Transverse colon (tissue), 4 donors: ENCODE measurements around the gene STX8. TPM values are rescaled to one million over a fixed set of nuclear protein-coding genes. Genes with fewer than 3 reads are reported as not detected.
A peak's percentile ranks its signal among the peaks of the same experiment; 100 is the strongest.

Experiments
- DNase-seq: peaks from one replicate; pipeline ENCODE4 v3.0.0-alpha.2; 2019
- H3K27ac ChIP-seq, 4 donors: fragments of 200-600 bp; sonication (generic); 2 replicates each; pipeline ENCODE4 v1.5.1; 2016 to 2018; ENCODE audit warnings: inconsistent platforms in 4 of 4
- H3K27me3 ChIP-seq: fragments of 200-600 bp; sonication (generic); 2 replicates; pipeline ENCODE4 v1.5.1; 2017; ENCODE audit warnings: inconsistent platforms
- H3K36me3 ChIP-seq, 4 donors: fragments of 200-600 bp; sonication (generic); 2 replicates each; pipeline ENCODE4 v1.5.1; 2017 to 2019; ENCODE audit warnings: inconsistent platforms in 4 of 4
- H3K4me1 ChIP-seq, 4 donors: fragments of 200-600 bp; sonication (generic); 2 replicates each; pipeline ENCODE4 v1.5.1; 2017 to 2020; ENCODE audit warnings: inconsistent platforms in 4 of 4
- H3K4me3 ChIP-seq, 4 donors: fragments of 200-600 bp; sonication (generic); 1 replicate in 1 of 4; 2 replicates in 3 of 4; pipeline versions ENCODE4 v1.5.1 to v1.6.1; 2017 to 2019; ENCODE audit warnings: inconsistent platforms in 4 of 4
- H3K9me3 ChIP-seq, 2 donors: fragments of 200-600 bp; sonication (generic); 2 replicates each; pipeline ENCODE4 v1.5.1; 2017 to 2019; ENCODE audit warnings: inconsistent platforms in 2 of 2
- EP300 ChIP-seq: sonication (generic); formaldehyde crosslinking; IDR thresholded peaks from one replicate; pipeline ENCODE4 v1.6.1; 2017; ENCODE audit warnings: antibody characterized with exemption, low read depth
- POLR2A ChIP-seq: fragments of 450-650 bp; IDR thresholded peaks from one replicate; pipeline ENCODE4 v1.6.1; 2016; ENCODE audit warnings: antibody characterized with exemption, mild to moderate bottlenecking, moderate library complexity
- POLR2AphosphoS5 ChIP-seq, 3 donors: sonication (generic); formaldehyde crosslinking; IDR thresholded peaks; one replicate each; pipeline ENCODE4 v1.6.1; 2016; ENCODE audit warnings: antibody characterized with exemption in 3 of 3
- WGBS, 2 donors: methylation state at CpG; one replicate each; pipeline ENCODE4 v1.1.5; 2018; ENCODE audit warnings: low coverage in 1 of 2; 5-methylcytosine and 5-hydroxymethylcytosine counted together
- in situ Hi-C, 4 donors: fragments of 200-750 bp; cut with MboI; loops; one replicate each; pipeline versions ENCODE4 v1.15.0 to v1.15.1; 2017; ENCODE audit warnings: low sequenced_read_pairs in 3 of 4, low pct_ligation_motif_present in 1 of 4, low pct_unique_long_range_greater_than_20kb in 1 of 4
- intact Hi-C: fragments of 100-400 bp; cut with DNase I; formaldehyde crosslinking; loops from one replicate; pipeline ENCODE4 v1.15.1; 2023; ENCODE audit warnings: low total_unique reads
- total RNA-seq, 4 donors: library from RNA; depleted of rRNA; stranded (reverse); fragments of >200 nt; gene quantifications; one replicate each; pipeline ENCODE4 v1.1.0, GENCODE V29; 2016
- TF ChIP-seq, protein P1 (sequence below), 5 experiments: fragments of 200-600 bp in 3 of 5; fragments of 450-650 bp in 2 of 5; sonication (generic) in 3 of 5; IDR thresholded peaks; 1 replicate in 2 of 5; 2 replicates in 3 of 5; pipeline ENCODE4 v1.5.1; 2016 to 2017; ENCODE audit warnings: antibody characterized with exemption in 5 of 5, inconsistent platforms in 3 of 5, mild to moderate bottlenecking in 2 of 5, moderate library complexity in 1 of 5

Gene STX8
- total RNA-seq, 4 donors from 2014 or later: 18.0 to 53.8 (median 38.3) TPM

DNA sequence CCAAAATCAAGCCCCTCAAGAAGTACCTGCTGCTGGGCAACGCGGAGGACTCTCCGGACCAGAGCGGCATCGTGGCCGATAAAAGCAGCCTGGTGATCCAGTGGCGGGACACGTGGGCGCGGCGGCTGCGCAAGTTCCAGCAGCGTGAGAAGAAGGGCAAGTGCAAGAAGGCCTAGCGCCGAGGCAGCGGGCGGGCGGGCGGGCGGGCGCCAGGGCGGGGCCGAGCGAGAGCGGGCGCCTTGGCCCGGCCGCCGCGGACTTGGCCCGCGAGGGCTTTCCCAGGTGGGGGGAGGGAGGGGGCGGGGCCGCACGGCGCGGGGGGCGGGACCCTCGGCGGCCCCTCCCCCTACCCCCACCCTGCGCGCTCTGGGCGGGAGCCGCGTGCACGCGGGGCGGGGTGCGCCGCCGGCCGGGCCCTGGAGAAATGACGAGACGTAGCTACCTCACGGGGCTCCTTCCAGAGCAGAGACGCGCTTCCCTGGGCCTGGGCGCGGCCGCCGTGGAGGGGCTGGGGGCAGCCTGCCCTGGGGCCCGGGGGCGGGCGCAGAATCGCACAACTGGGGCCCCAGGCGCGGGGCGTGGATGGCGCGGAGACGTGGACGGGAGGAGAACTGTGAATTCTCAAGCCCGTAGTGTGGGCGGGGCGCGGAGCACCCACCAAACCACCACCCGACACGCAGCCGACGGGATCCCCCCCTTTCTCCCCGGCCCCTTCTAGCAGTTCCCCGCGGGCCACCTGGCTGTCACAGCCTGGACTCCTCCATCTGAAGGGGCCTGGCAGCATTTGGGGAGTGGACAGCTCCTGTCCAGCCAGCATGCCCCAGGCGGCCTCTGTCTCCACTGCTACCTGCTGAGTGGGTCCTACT, 335.6 kb downstream of the STX8 start:
- intact Hi-C loops: loop anchor here (10.0 kb wide), 1 partner anchor 235 kb away; no protein-coding TSS in a partner anchor
- TF ChIP-seq EP300: no peak
- peak; percentile 61 for TF ChIP-seq POLR2A
- TF ChIP-seq POLR2AphosphoS5 (IDR thresholded peaks at IDR 0.05): peak; percentile 77 to 87 (median 78)
- TF ChIP-seq, protein P1, sequence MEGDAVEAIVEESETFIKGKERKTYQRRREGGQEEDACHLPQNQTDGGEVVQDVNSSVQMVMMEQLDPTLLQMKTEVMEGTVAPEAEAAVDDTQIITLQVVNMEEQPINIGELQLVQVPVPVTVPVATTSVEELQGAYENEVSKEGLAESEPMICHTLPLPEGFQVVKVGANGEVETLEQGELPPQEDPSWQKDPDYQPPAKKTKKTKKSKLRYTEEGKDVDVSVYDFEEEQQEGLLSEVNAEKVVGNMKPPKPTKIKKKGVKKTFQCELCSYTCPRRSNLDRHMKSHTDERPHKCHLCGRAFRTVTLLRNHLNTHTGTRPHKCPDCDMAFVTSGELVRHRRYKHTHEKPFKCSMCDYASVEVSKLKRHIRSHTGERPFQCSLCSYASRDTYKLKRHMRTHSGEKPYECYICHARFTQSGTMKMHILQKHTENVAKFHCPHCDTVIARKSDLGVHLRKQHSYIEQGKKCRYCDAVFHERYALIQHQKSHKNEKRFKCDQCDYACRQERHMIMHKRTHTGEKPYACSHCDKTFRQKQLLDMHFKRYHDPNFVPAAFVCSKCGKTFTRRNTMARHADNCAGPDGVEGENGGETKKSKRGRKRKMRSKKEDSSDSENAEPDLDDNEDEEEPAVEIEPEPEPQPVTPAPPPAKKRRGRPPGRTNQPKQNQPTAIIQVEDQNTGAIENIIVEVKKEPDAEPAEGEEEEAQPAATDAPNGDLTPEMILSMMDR (IDR thresholded peaks at IDR 0.05): no peak
- 4% methylated on average over 19 of the region's 84 CpGs; no CpG with 5 or more reads in 1 of the 2 donors for WGBS, 2 donors
- peak overlapping the region; percentile 38 to 54 (median 47) for H3K4me3 ChIP-seq
- in situ Hi-C loops: no loop called here
- no peaks in the 10 kb centered on the region for H3K27me3 ChIP-seq
- H3K9me3 ChIP-seq: no peaks in the 10 kb centered on the region
- peaks cover 10 to 43% (median 29%) of the 10 kb centered on the region in 4 donors for H3K4me1 ChIP-seq
- H3K36me3 ChIP-seq: no peaks in the 10 kb centered on the region
- peak; percentile 78 for DNase-seq
- H3K27ac ChIP-seq: peak overlapping the region; percentile 90 to 95 (median 94)

DNA sequence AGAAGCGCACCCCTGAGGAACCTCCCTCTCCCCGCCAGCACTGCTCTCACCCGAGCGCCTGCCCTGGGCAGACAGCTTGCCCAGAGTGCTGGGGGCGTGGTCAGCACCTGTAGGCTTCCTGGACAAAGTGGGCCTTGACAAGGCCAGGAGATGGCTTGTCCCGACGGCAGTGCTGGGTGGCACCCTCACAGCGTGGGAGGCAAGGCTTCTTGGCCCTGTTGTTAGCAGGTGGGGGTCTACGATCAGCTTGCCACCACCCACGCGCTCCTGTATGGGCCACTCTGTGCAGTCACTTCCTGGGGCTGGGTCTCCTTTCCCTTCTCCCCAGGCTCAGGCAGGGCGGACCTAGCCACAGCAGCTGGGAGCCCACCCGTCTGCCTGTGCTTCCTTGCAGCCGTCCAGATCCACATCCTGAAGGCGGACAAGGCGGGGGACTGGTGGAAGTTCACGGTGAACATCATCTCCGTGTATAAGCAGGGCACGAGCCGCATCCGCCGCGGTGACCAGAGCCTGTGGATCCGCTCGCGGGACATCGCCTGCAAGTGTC, 336.3 kb downstream of the STX8 start:
- peak overlapping the region; percentile 65 to 95 (median 76) for H3K27ac ChIP-seq
- H3K4me3 ChIP-seq: peak overlapping the region in 3 of 4 donors; percentile 2 to 50 (median 39)
- DNase-seq: peak; percentile 26
- H3K36me3 ChIP-seq: no peaks in the 10 kb centered on the region
- intact Hi-C loops: no loop called here
- in situ Hi-C loops: no loop called here
- TF ChIP-seq, protein P1 (IDR thresholded peaks at IDR 0.05): no peak
- TF ChIP-seq EP300: no peak
- TF ChIP-seq POLR2AphosphoS5 (IDR thresholded peaks at IDR 0.05): no peak
- no peak for TF ChIP-seq POLR2A
- no peaks in the 10 kb centered on the region for H3K9me3 ChIP-seq
- peaks cover 10 to 39% (median 29%) of the 10 kb centered on the region in 4 donors for H3K4me1 ChIP-seq
- H3K27me3 ChIP-seq: no peaks in the 10 kb centered on the region
- WGBS, 2 donors: 50% methylated on average over 27 of the region's 27 CpGs; no CpG with 5 or more reads in 1 of the 2 donors

DNA sequence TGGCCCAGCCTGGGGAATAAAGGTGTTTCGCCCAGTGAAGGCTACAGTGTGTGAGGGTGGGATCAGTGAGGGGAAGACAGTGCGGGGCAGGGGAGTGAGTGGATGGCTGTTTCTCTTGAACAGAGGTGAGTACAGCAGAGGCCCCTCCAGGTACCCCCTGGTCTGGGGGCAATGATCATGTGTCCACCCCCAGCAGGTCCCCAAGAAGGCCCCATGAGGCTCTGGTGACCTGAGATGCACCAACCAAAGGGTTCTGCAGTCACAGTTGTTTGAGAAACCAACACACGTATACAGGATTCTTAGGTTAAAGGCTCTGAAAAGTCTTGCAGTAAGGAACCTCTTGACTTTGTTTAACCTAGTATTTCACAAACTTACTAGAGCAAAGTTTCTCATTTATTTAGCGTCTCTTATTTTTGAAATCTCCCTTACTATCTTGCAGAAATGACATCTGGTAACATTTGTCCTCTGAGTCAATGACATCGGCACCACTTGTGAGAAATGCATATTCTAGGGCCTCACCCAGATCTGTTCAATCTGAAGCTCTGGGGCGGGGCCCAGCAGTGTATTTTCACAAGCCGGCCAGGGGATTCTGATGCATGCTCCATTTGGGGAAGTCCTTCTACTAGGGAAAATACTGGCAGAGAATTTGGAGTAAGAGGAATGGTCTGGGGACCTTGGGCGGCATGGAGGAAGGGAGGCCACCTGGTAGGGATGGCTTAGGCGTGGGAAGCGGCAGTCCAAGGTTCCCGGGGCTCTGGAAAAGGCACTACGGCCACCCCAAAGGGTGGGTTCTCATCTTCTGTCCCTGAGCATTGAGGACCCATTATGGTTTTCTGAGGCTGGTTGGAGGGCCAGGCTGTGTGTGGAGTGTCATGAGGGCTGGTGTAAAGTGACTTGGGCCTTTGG, 337.0 kb downstream of the STX8 start:
- H3K4me1 ChIP-seq: peaks cover 10 to 33% (median 27%) of the 10 kb centered on the region in 4 donors
- in situ Hi-C loops: no loop called here
- H3K27me3 ChIP-seq: no peaks in the 10 kb centered on the region
- H3K9me3 ChIP-seq: no peaks in the 10 kb centered on the region
- WGBS, 2 donors: 89 to 100% methylated on average over 3 to 12 of the region's 12 CpGs
- intact Hi-C loops: no loop called here
- H3K27ac ChIP-seq: peak overlapping the region; percentile 65 to 95 (median 76)
- H3K4me3 ChIP-seq: no peak overlapping the region
- TF ChIP-seq, protein P1 (IDR thresholded peaks at IDR 0.05): no peak
- no peak for TF ChIP-seq EP300
- no peak for TF ChIP-seq POLR2AphosphoS5 (IDR thresholded peaks at IDR 0.05)
- TF ChIP-seq POLR2A: no peak
- no peaks in the 10 kb centered on the region for H3K36me3 ChIP-seq
- no peak for DNase-seq
